T-helper 2 cell treated with Interferon-gamma antibody and Interleukin-4, amounts not matched to agents 5 μg/mL and 100 μg/mL, for 36 hours (primary cell): ENCODE measurements around the gene PHLDB2.
"Not testable (repeated sequence)": the region's sequence is repeated elsewhere in the genome, so short reads cannot be mapped to it uniquely, and the experiment has no call there.

Experiments used
- DNase-seq: peaks from one replicate; pipeline ENCODE4 v3.0.0; 2021; ENCODE audit warnings: low spot score
- H3K27ac Mint-ChIP-seq: one replicate; pipeline ENCODE4 v1.8.0; 2021; ENCODE audit warnings: mild to moderate bottlenecking, mixed read lengths
- H3K27me3 Mint-ChIP-seq: one replicate; pipeline ENCODE4 v1.8.0; 2021; ENCODE audit warnings: low read depth, mixed read lengths
- H3K36me3 Mint-ChIP-seq: one replicate; pipeline ENCODE4 v1.8.0; 2021; ENCODE audit warnings: low read depth, mixed read lengths
- H3K4me1 Mint-ChIP-seq: one replicate; pipeline ENCODE4 v1.8.0; 2021; ENCODE audit warnings: low read depth, mixed read lengths
- H3K4me3 Mint-ChIP-seq: one replicate; pipeline ENCODE4 v1.8.0; 2022; ENCODE audit warnings: mild to moderate bottlenecking, moderate library complexity, mixed read lengths
- H3K9me3 Mint-ChIP-seq: one replicate; pipeline ENCODE4 v1.8.0; 2021; ENCODE audit warnings: mixed read lengths

The PHLDB2 gene

GRCh38 chr3:111859061-111859973 is at the start of gene PHLDB2:
Gene PHLDB2 (plus strand): TSS chr3:111859265. CDS start chr3:111884078, 24,813 bp downstream.
- H3K4me3 Mint-ChIP-seq = peak within 1 kb of the TSS; percentile 91
- H3K27me3 Mint-ChIP-seq = peaks cover 76% of the 10 kb centered on the region

GRCh38 chr3:111810909-111811308 is 48.2 kb upstream of the PHLDB2 start:
- no peak for DNase-seq
- H3K4me1 Mint-ChIP-seq = no peaks in the 10 kb centered on the region
- no peak overlapping the region for H3K4me3 Mint-ChIP-seq
- no peaks in the 10 kb centered on the region for H3K9me3 Mint-ChIP-seq
- H3K27ac Mint-ChIP-seq = no peak overlapping the region
- no peaks in the 10 kb centered on the region for H3K36me3 Mint-ChIP-seq
- peaks cover 5% of the 10 kb centered on the region for H3K27me3 Mint-ChIP-seq

More at GRCh38 chr3:111859061-111859973, at the start of gene PHLDB2:
- no peaks in the 10 kb centered on the region for H3K9me3 Mint-ChIP-seq
- H3K36me3 Mint-ChIP-seq = no peaks in the 10 kb centered on the region
- peak; percentile 40 for DNase-seq
- peak within 1 kb of the TSS; percentile 62 for H3K27ac Mint-ChIP-seq
- peaks cover 15% of the 10 kb centered on the region for H3K4me1 Mint-ChIP-seq

- Mint-ChIP-seq H3K9me3 (no peaks in the 10 kb centered on the region), H3K4me3 (no peak overlapping the region), H3K4me1 (no peaks in the 10 kb centered on the region), H3K27ac (no peak overlapping the region), H3K36me3 (no peaks in the 10 kb centered on the region), H3K27me3 (peaks cover 5% of the 10 kb centered on the region)
- DNase-seq = no peak
Observed at GRCh38 chr3:111811811-111812210, 47.3 kb upstream of the PHLDB2 start.

- DNase-seq = no peak
Observed at GRCh38 chr3:111812701-111813100, 46.4 kb upstream of the PHLDB2 start.

GRCh38 chr3:111813441-111813840 is 45.6 kb upstream of the PHLDB2 start:
- Mint-ChIP-seq H3K27me3 (peaks cover under 1% of the 10 kb centered on the region), H3K4me1 (no peaks in the 10 kb centered on the region), H3K4me3 (no peak overlapping the region), H3K27ac (no peak overlapping the region), H3K36me3 (no peaks in the 10 kb centered on the region), H3K9me3 (no peaks in the 10 kb centered on the region)
- no peak for DNase-seq

More at GRCh38 chr3:111812701-111813100, 46.4 kb upstream of the PHLDB2 start:
- no peaks in the 10 kb centered on the region for H3K36me3 Mint-ChIP-seq
- H3K27me3 Mint-ChIP-seq = peaks cover 5% of the 10 kb centered on the region
- no peaks in the 10 kb centered on the region for H3K4me1 Mint-ChIP-seq
- no peak overlapping the region for H3K27ac Mint-ChIP-seq
- H3K9me3 Mint-ChIP-seq = no peaks in the 10 kb centered on the region
- H3K4me3 Mint-ChIP-seq = no peak overlapping the region

GRCh38 chr3:111813979-111814378 is 45.1 kb upstream of the PHLDB2 start:
- Mint-ChIP-seq H3K27me3 (no peaks in the 10 kb centered on the region), H3K36me3 (no peaks in the 10 kb centered on the region), H3K4me1 (no peaks in the 10 kb centered on the region), H3K27ac (no peak overlapping the region), H3K9me3 (no peaks in the 10 kb centered on the region), H3K4me3 (no peak overlapping the region)
- DNase-seq = no peak

GRCh38 chr3:111816771-111817170 is 42.3 kb upstream of the PHLDB2 start:
- H3K27me3 Mint-ChIP-seq, H3K27ac Mint-ChIP-seq, H3K4me1 Mint-ChIP-seq, DNase-seq, H3K9me3 Mint-ChIP-seq, H3K36me3 Mint-ChIP-seq, H3K4me3 Mint-ChIP-seq: not testable (repeated sequence)

GRCh38 chr3:111819927-111820326 is 39.1 kb upstream of the PHLDB2 start:
- no peak for DNase-seq
- Mint-ChIP-seq H3K4me3 (no peak overlapping the region), H3K27ac (no peak overlapping the region), H3K27me3 (no peaks in the 10 kb centered on the region), H3K36me3 (no peaks in the 10 kb centered on the region), H3K9me3 (peaks cover 5% of the 10 kb centered on the region), H3K4me1 (no peaks in the 10 kb centered on the region)

GRCh38 chr3:111820651-111821050 is 38.4 kb upstream of the PHLDB2 start:
- DNase-seq = no peak
- no peak overlapping the region for H3K27ac Mint-ChIP-seq
- H3K4me1 Mint-ChIP-seq = no peaks in the 10 kb centered on the region
- H3K9me3 Mint-ChIP-seq = peaks cover 5% of the 10 kb centered on the region
- H3K36me3 Mint-ChIP-seq = no peaks in the 10 kb centered on the region
- no peak overlapping the region for H3K4me3 Mint-ChIP-seq
- H3K27me3 Mint-ChIP-seq = no peaks in the 10 kb centered on the region

- H3K4me3 Mint-ChIP-seq = no peak overlapping the region
- no peaks in the 10 kb centered on the region for H3K27me3 Mint-ChIP-seq
- peaks cover 2% of the 10 kb centered on the region for H3K4me1 Mint-ChIP-seq
- no peak for DNase-seq
- H3K27ac Mint-ChIP-seq = no peak overlapping the region
- peaks cover 5% of the 10 kb centered on the region for H3K9me3 Mint-ChIP-seq
- H3K36me3 Mint-ChIP-seq = no peaks in the 10 kb centered on the region
Observed at GRCh38 chr3:111821891-111822290, 37.2 kb upstream of the PHLDB2 start.

- Mint-ChIP-seq H3K9me3 (peaks cover 5% of the 10 kb centered on the region), H3K27me3 (no peaks in the 10 kb centered on the region), H3K4me1 (peaks cover 4% of the 10 kb centered on the region), H3K36me3 (no peaks in the 10 kb centered on the region), H3K27ac (no peak overlapping the region), H3K4me3 (no peak overlapping the region)
- DNase-seq = no peak
Observed at GRCh38 chr3:111822804-111823203, 36.3 kb upstream of the PHLDB2 start.

GRCh38 chr3:111823341-111823855 is 35.7 kb upstream of the PHLDB2 start:
- Mint-ChIP-seq H3K36me3 (no peaks in the 10 kb centered on the region), H3K9me3 (peaks cover 5% of the 10 kb centered on the region), H3K4me1 (peaks cover 4% of the 10 kb centered on the region), H3K27me3 (no peaks in the 10 kb centered on the region), H3K27ac (no peak overlapping the region), H3K4me3 (no peak overlapping the region)
- no peak for DNase-seq

GRCh38 chr3:111824351-111824750 is 34.7 kb upstream of the PHLDB2 start:
- H3K4me3 Mint-ChIP-seq = no peak overlapping the region
- H3K9me3 Mint-ChIP-seq = peaks cover 5% of the 10 kb centered on the region
- no peak overlapping the region for H3K27ac Mint-ChIP-seq
- H3K36me3 Mint-ChIP-seq = no peaks in the 10 kb centered on the region
- peaks cover 4% of the 10 kb centered on the region for H3K4me1 Mint-ChIP-seq
- no peak for DNase-seq
- no peaks in the 10 kb centered on the region for H3K27me3 Mint-ChIP-seq

- no peak overlapping the region for H3K27ac Mint-ChIP-seq
- H3K4me3 Mint-ChIP-seq = no peak overlapping the region
- no peaks in the 10 kb centered on the region for H3K36me3 Mint-ChIP-seq
- no peak for DNase-seq
- peaks cover 12% of the 10 kb centered on the region for H3K4me1 Mint-ChIP-seq
- no peaks in the 10 kb centered on the region for H3K27me3 Mint-ChIP-seq
- H3K9me3 Mint-ChIP-seq = no peaks in the 10 kb centered on the region
Observed at GRCh38 chr3:111827871-111828270, 31.2 kb upstream of the PHLDB2 start.
